Measurements from ENCODE around the gene MAEA.
"Not testable (repeated sequence)": the region's sequence is repeated elsewhere in the genome, so short reads cannot be mapped to it uniquely, and the experiment has no call there.

Gene MAEA

DNA sequence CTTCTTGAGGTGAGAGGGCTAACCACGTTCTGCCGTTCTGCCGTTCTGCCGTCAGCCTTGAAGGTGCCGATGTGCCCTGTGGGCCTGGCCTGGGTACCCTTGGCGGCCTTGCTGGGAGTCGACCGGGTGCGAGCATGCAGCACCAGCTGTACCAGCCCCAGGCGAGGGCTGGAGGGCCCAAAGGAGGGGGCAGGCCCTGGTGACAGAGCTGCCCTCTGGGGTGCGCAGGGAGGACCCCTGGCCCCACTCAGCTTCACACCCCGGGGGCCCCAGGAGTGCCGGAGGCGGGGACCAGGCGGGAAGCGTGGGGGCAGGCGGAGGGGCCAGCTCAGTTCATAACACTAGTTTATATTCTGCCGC lies 79.4 kb downstream of the MAEA start:
- DNase-seq, result no peak

- no peak for DNase-seq
Measured at GRCh38 chr4:1369479-1370079, 79.9 kb downstream of the MAEA start.

DNA sequence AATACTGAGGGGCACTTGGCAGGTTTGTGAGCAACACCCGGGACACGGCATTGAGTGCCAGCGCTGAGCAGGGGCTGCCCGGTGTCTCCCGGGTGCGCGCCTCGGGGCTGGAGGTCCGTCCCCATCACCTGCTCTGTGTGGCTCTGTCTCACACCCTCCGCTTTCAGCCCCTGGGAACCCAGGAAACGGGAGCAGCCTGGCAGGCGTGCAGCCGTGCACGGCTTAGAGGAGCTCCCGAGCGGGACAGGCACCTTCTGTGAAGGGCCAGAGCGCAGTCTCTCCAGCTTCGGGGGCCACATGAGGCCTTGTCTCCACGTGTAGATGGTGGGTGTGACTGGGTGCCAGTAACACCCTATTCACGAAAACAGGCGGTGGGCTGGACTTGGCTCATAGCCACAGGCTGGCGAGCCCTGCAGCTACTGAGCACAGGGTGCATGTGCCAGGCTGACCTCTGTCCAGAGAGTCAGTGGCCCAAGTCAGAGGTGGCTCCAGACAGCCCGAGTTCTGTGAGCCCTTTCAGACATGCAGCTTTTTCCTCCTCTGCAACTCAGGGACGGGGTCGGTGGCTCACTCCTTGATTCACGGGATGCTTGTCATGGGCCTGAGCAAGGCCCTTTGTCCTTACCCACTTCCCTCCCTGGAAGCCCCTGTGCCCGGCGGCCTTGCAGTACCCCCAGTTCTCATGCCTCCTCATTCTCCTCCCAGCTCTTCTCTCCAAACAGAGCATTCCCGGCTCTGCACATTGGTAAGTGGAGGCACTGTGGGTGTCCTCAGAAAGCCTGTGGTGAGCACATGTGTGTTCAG lies 80.8 kb downstream of the MAEA start:
- DNase-seq, result no peak

- no peak for DNase-seq
Measured at GRCh38 chr4:1371176-1372165, 81.8 kb downstream of the MAEA start.

- DNase-seq, result not testable (repeated sequence)
Measured at GRCh38 chr4:1372576-1372975, 82.9 kb downstream of the MAEA start.

DNA sequence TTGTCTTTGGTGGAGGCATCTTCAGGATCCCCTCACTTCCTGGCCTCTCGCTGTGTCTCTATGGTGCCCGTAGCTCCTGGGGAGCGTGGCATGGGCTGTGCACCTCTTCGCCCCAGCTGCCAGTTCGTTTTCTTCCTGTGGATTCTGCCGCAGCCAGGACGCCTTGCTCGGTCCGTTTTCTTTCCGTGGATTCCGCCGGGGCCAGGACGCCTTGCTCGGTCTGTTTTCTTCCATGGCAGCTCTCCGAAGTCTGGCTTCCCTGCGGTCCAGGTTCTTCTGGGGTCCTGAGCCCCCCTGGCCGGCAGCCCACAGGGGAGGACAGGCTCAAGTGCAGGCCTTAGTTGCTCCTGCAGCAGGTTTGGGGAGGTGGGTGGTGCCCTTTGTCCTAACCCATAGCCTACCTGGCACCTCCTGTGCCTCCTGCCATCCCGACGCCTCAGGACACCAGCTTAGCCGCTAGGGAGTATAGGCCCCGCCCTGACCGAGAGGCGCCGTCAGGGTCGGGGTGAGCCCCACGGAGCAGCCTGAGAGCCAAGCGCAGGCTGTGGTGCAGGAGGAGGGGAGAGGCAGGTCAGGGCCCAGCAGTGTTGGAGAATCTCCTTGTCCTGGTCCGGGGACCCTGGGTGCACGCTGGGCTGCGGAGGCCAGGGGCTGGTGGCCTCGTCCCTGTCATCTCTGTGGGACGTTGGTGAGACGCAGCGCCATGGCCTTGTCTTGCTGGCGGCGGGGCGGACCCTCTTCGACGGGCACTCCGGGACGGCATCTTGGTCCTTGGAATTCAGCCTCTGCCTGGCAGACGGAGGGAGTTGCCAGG lies 84.4 kb downstream of the MAEA start:
- DNase-seq, result no peak

DNA sequence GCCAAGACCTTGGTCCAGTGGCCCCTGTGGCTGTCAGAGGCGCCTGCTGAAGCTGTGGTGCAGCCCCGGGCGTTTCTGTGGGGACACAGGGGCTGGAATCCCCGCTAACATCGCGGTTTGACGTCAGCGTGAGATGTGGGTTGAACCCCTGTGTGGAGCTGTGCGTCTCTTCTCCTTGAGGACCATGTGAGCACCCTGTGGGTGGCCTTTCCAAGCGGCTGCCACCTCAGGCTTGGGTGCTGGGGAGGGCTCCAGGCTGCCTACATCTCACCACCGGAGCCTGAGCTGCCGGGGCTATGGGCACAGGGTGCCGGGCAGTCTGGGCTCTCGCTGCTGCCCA lies 85.0 kb downstream of the MAEA start:
- no peak for DNase-seq

DNA sequence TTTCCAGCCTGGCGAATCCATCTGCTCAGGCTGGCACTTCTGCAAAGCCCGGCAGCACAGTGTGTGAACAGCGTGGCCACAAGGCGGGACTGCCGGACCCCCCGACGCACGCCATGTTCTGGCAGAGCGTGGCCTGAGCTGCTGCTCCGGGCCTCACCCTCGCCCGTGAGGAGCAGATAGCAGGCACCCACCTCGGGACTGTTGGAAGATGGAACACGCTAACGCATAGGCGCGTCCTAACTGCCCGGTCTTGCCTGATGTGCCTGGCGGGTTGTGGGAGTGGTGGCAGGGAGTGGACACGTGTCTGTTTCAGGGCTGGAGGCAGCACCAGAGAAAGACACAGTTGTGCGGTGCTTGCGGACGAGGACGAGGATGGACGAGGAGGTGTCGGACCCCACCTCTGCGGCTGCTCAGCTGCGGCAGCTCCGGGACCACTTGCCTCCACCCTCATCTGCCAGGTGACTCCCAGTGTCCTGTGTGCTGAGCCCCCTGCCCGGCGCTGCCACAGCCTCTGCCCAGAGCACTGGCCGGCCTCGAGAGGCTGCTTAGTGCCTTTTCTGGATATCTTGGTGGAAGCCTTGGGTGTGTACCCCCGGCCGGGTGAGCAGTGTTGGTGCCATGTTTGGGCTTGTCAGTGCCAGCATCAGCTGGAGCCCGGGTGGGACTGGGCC lies 85.5 kb downstream of the MAEA start:
- no peak for DNase-seq

GRCh38 chr4:1375761-1376322 lies 86.2 kb downstream of the MAEA start:
- DNase-seq, result no peak

DNA sequence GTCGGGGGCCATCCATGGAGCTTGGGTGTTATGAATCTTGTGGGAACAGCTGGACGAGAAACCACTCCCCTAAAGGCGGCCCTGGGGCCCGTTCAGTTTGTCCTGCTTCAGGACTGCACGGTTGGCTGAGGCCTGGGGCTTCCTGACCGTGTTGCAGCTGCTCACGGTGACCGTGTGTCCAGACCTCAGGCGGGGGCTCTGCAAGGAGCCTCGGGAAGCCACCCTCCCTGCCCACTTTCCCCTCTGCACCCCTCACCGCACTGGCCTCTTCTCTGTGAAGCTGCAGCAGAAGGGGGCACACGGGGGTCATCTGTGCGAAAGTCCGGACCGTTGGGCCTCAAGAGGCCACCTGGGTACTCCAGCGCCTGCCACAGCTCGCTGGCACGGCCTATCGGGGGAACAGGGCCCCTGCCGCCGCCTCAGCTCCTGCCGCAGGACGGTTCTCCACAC lies 86.7 kb downstream of the MAEA start:
- no peak for DNase-seq

GRCh38 chr4:1376841-1377605 lies 87.3 kb downstream of the MAEA start:
- DNase-seq, result no peak

DNA sequence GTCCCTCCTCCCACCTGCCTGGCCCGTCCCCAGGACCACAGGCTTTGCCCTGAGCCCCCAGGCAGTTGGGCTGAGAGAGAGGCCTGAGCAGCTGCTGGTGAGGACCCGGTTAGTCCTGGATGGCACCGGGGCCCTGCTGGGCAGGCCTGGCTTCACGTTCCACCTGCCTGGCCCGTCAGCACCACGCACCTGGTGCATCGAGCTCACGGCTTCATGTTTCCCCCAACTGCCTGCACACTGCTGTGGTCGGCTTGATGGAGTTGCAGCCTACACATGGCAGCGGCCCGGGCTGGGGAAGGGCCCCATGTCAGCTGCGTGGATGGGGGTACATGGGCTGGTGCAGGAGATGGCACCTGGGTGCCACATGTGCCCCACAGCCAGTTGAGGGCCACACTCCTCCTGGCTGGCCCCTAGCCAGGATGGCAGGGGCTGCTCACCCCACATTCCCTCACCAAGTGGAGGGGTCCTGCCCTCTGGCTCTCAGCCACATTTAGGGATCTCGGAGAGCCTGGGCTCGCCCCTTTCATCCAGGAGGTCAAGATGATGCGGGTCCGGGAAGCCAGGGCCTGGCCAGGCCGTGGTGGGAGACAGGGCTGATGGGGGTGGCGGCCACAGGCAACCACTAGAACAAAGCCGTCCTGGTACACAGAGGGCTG lies 88.0 kb downstream of the MAEA start:
- no peak for DNase-seq

- no peak for DNase-seq
Measured at GRCh38 chr4:1378559-1379231, 89.0 kb downstream of the MAEA start.

GRCh38 chr4:1379351-1379781 lies 89.7 kb downstream of the MAEA start:
- DNase-seq, result no peak

- no peak for DNase-seq
Measured at GRCh38 chr4:1379801-1380331, 90.2 kb downstream of the MAEA start.

- no peak for DNase-seq
Measured at GRCh38 chr4:1380368-1381151, 90.9 kb downstream of the MAEA start.

DNA sequence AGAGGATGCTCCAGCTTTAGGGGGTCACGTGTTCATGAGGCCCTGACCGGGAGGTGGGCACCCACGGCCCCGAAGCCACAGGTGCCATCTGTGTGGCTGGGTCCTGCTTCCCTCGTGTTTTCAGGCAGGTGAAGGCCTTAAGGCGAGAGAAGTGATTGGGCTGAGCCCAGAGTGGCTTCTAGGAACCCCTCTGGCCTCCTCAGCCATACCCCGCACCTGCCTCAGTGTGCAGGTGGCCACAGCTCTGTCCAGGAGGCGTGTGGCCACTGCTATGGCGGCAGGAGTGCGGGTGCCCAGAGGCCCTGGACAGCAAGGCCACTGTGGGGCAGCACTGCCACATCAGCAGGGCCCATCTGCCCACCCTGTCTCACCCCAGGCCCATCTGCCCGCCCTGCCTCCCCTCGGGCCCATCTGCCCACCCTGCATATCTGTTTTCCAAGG lies 91.5 kb downstream of the MAEA start:
- DNase-seq, result no peak

GRCh38 chr4:1381944-1382541 lies 92.4 kb downstream of the MAEA start:
- no peak for DNase-seq
